Cardiac fibroblast (primary cell): ENCODE measurements around the gene ZNF14.
"Not testable (repeated sequence)": the region's sequence is repeated elsewhere in the genome, so short reads cannot be mapped to it uniquely, and the experiment has no call there.

ENCODE experiments used
- DNase-seq, 2 donors: peaks; one replicate each; pipeline versions ENCODE4 v3.0.0 to v3.0.0-alpha.2; 2010; ENCODE audit warnings: low read depth in 2 of 2
- H3K4me3 ChIP-seq, 2 donors: replicated peaks in 1 of 2; 1 replicate in 1 of 2; 2 replicates in 1 of 2; pipeline ENCODE4 v1.5.1; 2011; ENCODE audit warnings: low read depth in 2 of 2, low read length in 2 of 2, mild to moderate bottlenecking in 2 of 2, moderate library complexity in 1 of 2
- CTCF ChIP-seq: IDR thresholded peaks from one replicate; pipeline ENCODE4 v1.5.1; 2011; ENCODE audit warnings: low read depth, mild to moderate bottlenecking, low read length, inconsistent platforms

The ZNF14 gene

GRCh38 chr19:19668230-19669012 lies 64.5 kb downstream of the ZNF14 start, which contains the start of gene ZNF101:
ZNF101 (plus strand) TSS chr19:19668839; CDS start chr19:19668964, 125 bp downstream.
- H3K4me3 ChIP-seq, result peak within 1 kb of the TSS; percentile 70 to 88
- DNase-seq, result peak; percentile 90 to 91
- TF ChIP-seq CTCF, result no peak

- not testable (repeated sequence) for H3K4me3 ChIP-seq, DNase-seq
These were observed 67.4 kb downstream of the ZNF14 start for GRCh38 chr19:19665420-19665948.

DNA sequence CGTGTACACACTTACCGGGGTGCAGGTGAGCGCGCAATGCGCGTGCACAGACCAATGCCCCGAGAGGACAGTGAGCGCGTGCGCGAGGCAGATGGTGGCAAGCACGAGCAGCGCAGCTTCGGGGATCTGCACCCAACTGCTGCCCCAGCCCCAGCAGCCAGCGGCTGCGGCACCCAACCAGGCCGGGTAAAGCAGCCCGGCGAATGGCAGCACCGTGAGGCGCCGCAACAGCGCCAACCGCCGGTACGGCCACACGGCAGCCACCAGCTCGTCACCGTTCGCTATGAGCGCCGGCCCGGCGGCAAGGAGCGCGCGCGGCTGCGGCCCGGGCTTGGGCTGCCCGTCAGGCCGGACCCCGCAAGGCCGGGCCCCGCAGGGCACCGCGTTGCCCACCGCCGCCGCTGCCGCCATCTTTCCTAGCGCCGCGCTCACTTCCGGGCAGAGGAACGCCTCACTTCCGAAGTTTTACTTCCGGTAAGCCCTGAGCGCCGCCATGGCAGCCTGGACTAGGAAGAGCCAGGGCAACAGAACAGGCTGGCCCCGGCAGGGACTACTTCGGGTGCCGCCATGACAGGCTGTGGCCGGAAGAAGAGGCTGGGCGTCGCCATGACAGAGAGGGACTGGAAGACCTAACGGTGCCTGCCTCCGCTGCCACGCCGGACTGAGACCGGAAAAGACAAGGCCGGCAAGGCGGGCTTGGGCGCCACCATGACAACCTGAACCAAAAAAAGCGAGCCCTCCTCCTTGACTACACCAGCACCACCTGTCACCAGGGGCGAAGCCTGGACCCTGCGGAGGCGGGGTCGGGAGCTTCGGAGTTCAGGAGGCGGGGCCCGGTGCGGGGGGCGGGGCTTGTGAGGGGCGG lies 69.4 kb downstream of the ZNF14 start, which contains the start of gene ATP13A1:
ATP13A1 (minus strand) TSS at position 421 of the 865 bp plus-strand sequence; CDS start at position 411, 10 bp downstream.
- H3K4me3 ChIP-seq, result peak within 1 kb of the TSS; percentile 99 to 100
- DNase-seq, result peak; percentile 97 to 99
- no peak for TF ChIP-seq CTCF

- DNase-seq, result peak; percentile 20 to 35
- no peak for TF ChIP-seq CTCF
- H3K4me3 ChIP-seq, result peak overlapping the region; percentile 99 to 100
These were observed 70.0 kb downstream of the ZNF14 start for GRCh38 chr19:19662871-19663255.

GRCh38 chr19:19662344-19662743 lies 70.6 kb downstream of the ZNF14 start:
- DNase-seq, result no peak
- no peak for TF ChIP-seq CTCF
- peak overlapping the region; percentile 99 to 100 for H3K4me3 ChIP-seq

DNA sequence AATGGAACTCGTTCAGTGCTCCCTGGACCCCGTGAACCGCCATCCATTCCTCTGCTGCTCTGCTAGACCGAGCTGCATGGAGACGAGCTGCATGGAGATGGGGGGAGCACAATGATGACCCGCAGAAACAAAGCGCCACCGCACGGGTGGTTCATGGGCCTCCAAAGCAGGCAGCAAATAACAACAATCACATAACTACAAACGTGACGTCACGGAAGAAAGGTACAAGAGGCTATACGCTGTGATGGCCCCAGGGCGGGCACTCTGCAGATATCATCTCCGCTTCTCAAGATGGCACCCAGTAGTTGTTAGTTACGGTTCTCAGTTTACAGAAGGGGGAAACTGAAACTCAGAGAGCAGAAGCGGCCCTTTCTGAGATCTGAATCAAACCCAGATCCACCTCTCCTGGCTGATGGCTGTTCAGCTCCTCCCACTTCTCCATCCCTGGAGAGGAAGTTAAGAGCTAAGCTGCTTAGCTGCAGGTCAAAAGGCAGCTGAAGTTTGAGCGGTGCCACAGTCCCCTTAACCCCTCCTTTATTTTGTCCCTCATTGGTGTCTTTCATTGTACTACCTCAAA lies 71.1 kb downstream of the ZNF14 start:
- no peak overlapping the region for H3K4me3 ChIP-seq
- no peak for DNase-seq
- TF ChIP-seq CTCF, result no peak
